NCI-H146 (cell line): ENCODE measurements around the gene DLEU7.

Source experiments
- DNase-seq: peaks from one replicate; lab custom pipeline; 2025; lab: John Stamatoyannopoulos, UW

DLEU7 gene

GRCh38 chr13:50843257-50844083 lies at the start of gene DLEU7:
DLEU7 (minus strand) TSS chr13:50843692; CDS start chr13:50843646, 46 bp downstream.
- no peak for DNase-seq

- peak; percentile 3 for DNase-seq
Observed at GRCh38 chr13:50892210-50892944, 48.9 kb upstream of the DLEU7 start.

GRCh38 chr13:50891206-50891605 lies 47.7 kb upstream of the DLEU7 start:
- DNase-seq: no peak

- no peak for DNase-seq
Observed at GRCh38 chr13:50889317-50889716, 45.8 kb upstream of the DLEU7 start.

GRCh38 chr13:50888362-50888761 lies 44.9 kb upstream of the DLEU7 start:
- DNase-seq: no peak

GRCh38 chr13:50887151-50887550 lies 43.7 kb upstream of the DLEU7 start:
- no peak for DNase-seq

- no peak for DNase-seq
Observed at GRCh38 chr13:50884265-50884664, 40.8 kb upstream of the DLEU7 start.

- no peak for DNase-seq
Observed at GRCh38 chr13:50883728-50884127, 40.2 kb upstream of the DLEU7 start.

- no peak for DNase-seq
Observed at GRCh38 chr13:50882816-50883435, 39.4 kb upstream of the DLEU7 start.

- no peak for DNase-seq
Observed at GRCh38 chr13:50873991-50874390, 30.5 kb upstream of the DLEU7 start.

- DNase-seq: no peak
Observed at GRCh38 chr13:50873467-50873866, 30.0 kb upstream of the DLEU7 start.

GRCh38 chr13:50871405-50871804 lies 27.9 kb upstream of the DLEU7 start:
- no peak for DNase-seq

GRCh38 chr13:50867637-50867945 lies 24.1 kb upstream of the DLEU7 start:
- DNase-seq: no peak

GRCh38 chr13:50866817-50867636 lies 23.5 kb upstream of the DLEU7 start:
- no peak for DNase-seq

- DNase-seq: no peak
Observed at GRCh38 chr13:50864492-50864891, 21.0 kb upstream of the DLEU7 start.

GRCh38 chr13:50855681-50856080 lies 12.2 kb upstream of the DLEU7 start:
- DNase-seq: no peak

- no peak for DNase-seq
Observed at GRCh38 chr13:50850445-50850844, 7.0 kb upstream of the DLEU7 start.

- DNase-seq: no peak
Observed at GRCh38 chr13:50847501-50847900, 4.0 kb upstream of the DLEU7 start.

- no peak for DNase-seq
Observed at GRCh38 chr13:50846861-50847475, 3.5 kb upstream of the DLEU7 start.

- no peak for DNase-seq
Observed at GRCh38 chr13:50845211-50845610, 1.7 kb upstream of the DLEU7 start.

- no peak for DNase-seq
Observed at GRCh38 chr13:50844084-50844875, 788 bp upstream of the DLEU7 start.
